RWPE2 (cell line): Measurements from ENCODE around the gene FAF1.

ENCODE experiments used
- ATAC-seq: fragments of 200-7000 bp; cut with Tn5 transposase; 3 replicates; pipeline ENCODE4 v1.9.1; 2021; ENCODE audit warnings: low read depth
- DNase-seq: peaks from one replicate; pipeline ENCODE4 v3.0.0-alpha.2; 2020; ENCODE audit warnings: low spot score
- H3K27ac ChIP-seq: fragments of 450-650 bp; 2 replicates; pipeline ENCODE4 v1.5.1; 2017; ENCODE audit warnings: mild to moderate bottlenecking; ENCODE audit not compliant: poor library complexity, severe bottlenecking
- H3K27me3 ChIP-seq: fragments of 250-450 bp; sonication (Bioruptor Pico); 2 replicates; pipeline ENCODE4 v1.5.1; 2021; ENCODE audit warnings: mild to moderate bottlenecking, moderate library complexity; ENCODE audit not compliant: insufficient read depth, poor library complexity, severe bottlenecking
- H3K36me3 ChIP-seq: fragments of 250-450 bp; sonication (Bioruptor Pico); 2 replicates; pipeline ENCODE4 v1.5.1; 2020; ENCODE audit warnings: low read depth, mild to moderate bottlenecking, moderate library complexity
- H3K4me1 ChIP-seq: fragments of 250-450 bp; sonication (Bioruptor Pico); 2 replicates; pipeline ENCODE4 v1.5.1; 2021; ENCODE audit warnings: mild to moderate bottlenecking, moderate library complexity; ENCODE audit not compliant: insufficient read depth, poor library complexity, severe bottlenecking
- H3K4me3 ChIP-seq: fragments of 250-450 bp; sonication (Bioruptor Pico); 2 replicates; pipeline ENCODE4 v1.5.1; 2021; ENCODE audit warnings: mild to moderate bottlenecking, moderate library complexity; ENCODE audit not compliant: severe bottlenecking
- H3K9me3 ChIP-seq: fragments of 250-450 bp; sonication (Bioruptor Pico); 2 replicates; pipeline ENCODE4 v1.5.1; 2021; ENCODE audit warnings: mild to moderate bottlenecking, moderate library complexity; ENCODE audit not compliant: severe bottlenecking
- TF ChIP-seq, protein P1 (sequence below): fragments of 450-650 bp; IDR thresholded peaks from one replicate; pipeline ENCODE4 v1.5.1; 2017; ENCODE audit warnings: mild to moderate bottlenecking, moderate library complexity; ENCODE audit not compliant: poor library complexity, severe bottlenecking

FAF1 gene

DNA sequence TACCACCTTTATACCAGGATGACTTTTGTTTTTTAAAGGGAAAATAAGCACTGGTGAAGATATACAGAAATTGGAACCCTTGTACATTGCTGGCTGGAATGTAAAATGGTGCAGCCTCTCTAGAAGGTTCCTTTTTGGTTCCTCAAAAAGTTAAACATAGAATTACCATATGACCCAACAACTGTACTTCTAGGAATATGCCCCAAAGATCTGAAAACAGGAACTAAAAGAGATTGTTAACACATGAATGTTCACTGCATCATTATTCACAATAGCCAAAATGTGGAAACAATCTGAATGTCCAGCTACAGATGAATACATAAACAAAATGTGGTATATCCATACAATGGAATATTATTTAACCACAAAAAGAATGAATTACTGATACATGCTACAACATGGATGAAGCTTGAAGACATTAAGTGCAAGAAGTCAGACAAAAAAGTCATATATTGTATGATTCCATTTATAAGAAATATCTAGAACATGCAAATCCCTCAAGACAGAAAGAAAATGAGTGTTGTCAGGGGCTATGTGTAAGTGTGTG is 452.0 kb downstream of the FAF1 start:
- Histone ChIP-seq H3K36me3 (no peaks in the 10 kb centered on the region), H3K4me1 (no peaks in the 10 kb centered on the region), H3K9me3 (no peaks in the 10 kb centered on the region), H3K27me3 (no peaks in the 10 kb centered on the region), H3K4me3 (no peak overlapping the region), H3K27ac (no peak overlapping the region)
- ATAC-seq (no peak), DNase-seq (no peak)
- TF ChIP-seq, protein P1, sequence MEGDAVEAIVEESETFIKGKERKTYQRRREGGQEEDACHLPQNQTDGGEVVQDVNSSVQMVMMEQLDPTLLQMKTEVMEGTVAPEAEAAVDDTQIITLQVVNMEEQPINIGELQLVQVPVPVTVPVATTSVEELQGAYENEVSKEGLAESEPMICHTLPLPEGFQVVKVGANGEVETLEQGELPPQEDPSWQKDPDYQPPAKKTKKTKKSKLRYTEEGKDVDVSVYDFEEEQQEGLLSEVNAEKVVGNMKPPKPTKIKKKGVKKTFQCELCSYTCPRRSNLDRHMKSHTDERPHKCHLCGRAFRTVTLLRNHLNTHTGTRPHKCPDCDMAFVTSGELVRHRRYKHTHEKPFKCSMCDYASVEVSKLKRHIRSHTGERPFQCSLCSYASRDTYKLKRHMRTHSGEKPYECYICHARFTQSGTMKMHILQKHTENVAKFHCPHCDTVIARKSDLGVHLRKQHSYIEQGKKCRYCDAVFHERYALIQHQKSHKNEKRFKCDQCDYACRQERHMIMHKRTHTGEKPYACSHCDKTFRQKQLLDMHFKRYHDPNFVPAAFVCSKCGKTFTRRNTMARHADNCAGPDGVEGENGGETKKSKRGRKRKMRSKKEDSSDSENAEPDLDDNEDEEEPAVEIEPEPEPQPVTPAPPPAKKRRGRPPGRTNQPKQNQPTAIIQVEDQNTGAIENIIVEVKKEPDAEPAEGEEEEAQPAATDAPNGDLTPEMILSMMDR: no peak

DNA sequence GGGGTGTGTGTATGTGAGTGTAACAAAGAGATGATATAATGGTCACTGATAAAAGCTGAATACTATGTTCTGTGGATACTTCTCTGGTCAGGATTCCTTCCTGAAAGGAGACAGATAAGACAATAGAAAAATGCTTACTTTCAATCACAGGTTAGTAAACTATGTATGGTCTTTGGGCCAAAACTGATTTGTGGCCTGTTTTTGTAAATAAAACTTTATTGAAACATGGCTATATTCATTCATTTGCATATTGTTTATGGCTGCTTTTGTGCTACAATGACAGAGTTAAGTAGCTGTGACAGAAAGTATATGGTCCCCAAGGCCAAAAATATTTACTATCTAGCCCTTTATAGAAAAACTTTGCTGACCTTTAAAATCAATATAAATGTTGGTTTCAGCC is 454.6 kb downstream of the FAF1 start:
- TF ChIP-seq, protein P1: no peak
- H3K36me3 ChIP-seq: no peaks in the 10 kb centered on the region
- no peaks in the 10 kb centered on the region for H3K4me1 ChIP-seq
- H3K27ac ChIP-seq: no peak overlapping the region
- ATAC-seq (no peak), DNase-seq (no peak)
- H3K9me3 ChIP-seq: no peaks in the 10 kb centered on the region
- H3K27me3 ChIP-seq: no peaks in the 10 kb centered on the region
- H3K4me3 ChIP-seq: no peak overlapping the region

DNA sequence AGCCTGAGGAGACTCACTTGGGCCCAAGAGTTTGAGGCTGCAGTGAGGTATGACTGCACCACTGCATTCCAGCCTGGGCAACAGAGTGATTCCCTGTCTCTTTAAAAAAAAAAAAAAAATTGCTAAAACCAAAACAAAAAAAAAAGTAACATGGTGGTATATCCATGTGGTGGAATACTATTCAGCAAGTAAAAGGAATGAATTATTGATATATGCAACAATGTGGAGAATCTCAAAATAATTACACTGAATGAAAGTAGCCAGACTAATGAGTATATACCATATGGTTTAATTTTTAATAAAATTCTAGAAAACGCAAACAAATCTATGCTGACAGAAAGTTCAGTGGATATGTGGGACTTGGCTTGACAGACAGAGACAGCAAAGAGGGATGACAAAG is 456.6 kb downstream of the FAF1 start:
- ATAC-seq: no peak
- TF ChIP-seq, protein P1: no peak
- H3K36me3 ChIP-seq: no peaks in the 10 kb centered on the region; the same call in 1 of the 2 replicates
- no peaks in the 10 kb centered on the region for H3K4me1 ChIP-seq
- H3K4me3 ChIP-seq: no peak overlapping the region
- no peaks in the 10 kb centered on the region for H3K9me3 ChIP-seq
- DNase-seq: no peak
- no peaks in the 10 kb centered on the region for H3K27me3 ChIP-seq
- H3K27ac ChIP-seq: no peak overlapping the region

DNA sequence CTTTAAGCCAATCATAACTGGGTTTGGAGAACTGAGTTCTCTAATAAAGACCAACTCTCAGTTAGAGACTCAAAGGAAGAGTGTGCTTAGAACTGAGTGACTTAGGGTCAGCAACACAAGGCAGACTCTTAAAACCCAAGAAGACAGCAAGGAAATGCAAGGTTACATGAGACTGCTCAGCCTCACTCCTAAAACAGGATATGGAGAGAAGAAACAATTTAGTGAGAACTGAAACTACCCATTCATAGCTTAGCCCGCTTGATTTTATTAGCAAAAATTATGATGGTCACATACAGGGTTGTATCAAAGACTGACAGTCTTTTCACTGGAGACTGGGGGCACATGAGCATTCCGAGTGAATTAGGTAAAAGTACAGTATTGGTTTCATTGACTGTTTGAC is 457.9 kb downstream of the FAF1 start:
- no peak overlapping the region for H3K27ac ChIP-seq
- DNase-seq (no peak), ATAC-seq (no peak)
- no peaks in the 10 kb centered on the region for H3K4me1 ChIP-seq
- peaks cover 7% of the 10 kb centered on the region for H3K36me3 ChIP-seq
- no peaks in the 10 kb centered on the region for H3K9me3 ChIP-seq
- H3K4me3 ChIP-seq: no peak overlapping the region
- no peaks in the 10 kb centered on the region for H3K27me3 ChIP-seq
- TF ChIP-seq, protein P1: no peak

DNA sequence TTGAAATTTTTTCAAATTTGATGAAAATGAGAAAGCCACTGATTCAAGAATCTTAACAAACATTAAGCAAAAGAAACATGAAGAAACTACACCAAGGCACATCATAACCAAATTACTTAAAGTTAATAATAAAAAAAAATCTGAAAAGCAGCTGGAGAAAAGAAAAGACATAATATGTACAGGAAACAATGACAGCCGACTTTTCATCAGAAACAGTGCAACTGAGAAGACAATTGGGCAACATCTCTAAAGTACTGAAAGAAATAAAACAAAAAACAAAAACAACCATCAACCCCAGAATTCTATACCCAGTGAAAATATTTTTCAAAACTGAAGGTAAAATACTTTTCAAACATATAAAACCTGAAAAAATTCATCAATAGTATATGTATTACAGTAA is 463.1 kb downstream of the FAF1 start:
- peaks cover 2% of the 10 kb centered on the region for H3K9me3 ChIP-seq
- ATAC-seq: no peak
- H3K36me3 ChIP-seq: peaks cover 10% of the 10 kb centered on the region
- TF ChIP-seq, protein P1: no peak
- no peak for DNase-seq
- H3K27me3 ChIP-seq: no peaks in the 10 kb centered on the region
- H3K4me3 ChIP-seq: no peak overlapping the region
- no peaks in the 10 kb centered on the region for H3K4me1 ChIP-seq
- no peak overlapping the region for H3K27ac ChIP-seq
